CD4-positive, alpha-beta T cell treated with Interleukin-17A for 4 hours (primary cell): ENCODE results near the gene PPP2R2D.
"Not testable (repeated sequence)": the region's sequence is repeated elsewhere in the genome, so short reads cannot be mapped to it uniquely, and the experiment has no call there.

Source experiments
- DNase-seq: peaks from one replicate; pipeline ENCODE4 v3.0.0-alpha.2; 2020; ENCODE audit warnings: mixed read lengths

Gene PPP2R2D

DNA sequence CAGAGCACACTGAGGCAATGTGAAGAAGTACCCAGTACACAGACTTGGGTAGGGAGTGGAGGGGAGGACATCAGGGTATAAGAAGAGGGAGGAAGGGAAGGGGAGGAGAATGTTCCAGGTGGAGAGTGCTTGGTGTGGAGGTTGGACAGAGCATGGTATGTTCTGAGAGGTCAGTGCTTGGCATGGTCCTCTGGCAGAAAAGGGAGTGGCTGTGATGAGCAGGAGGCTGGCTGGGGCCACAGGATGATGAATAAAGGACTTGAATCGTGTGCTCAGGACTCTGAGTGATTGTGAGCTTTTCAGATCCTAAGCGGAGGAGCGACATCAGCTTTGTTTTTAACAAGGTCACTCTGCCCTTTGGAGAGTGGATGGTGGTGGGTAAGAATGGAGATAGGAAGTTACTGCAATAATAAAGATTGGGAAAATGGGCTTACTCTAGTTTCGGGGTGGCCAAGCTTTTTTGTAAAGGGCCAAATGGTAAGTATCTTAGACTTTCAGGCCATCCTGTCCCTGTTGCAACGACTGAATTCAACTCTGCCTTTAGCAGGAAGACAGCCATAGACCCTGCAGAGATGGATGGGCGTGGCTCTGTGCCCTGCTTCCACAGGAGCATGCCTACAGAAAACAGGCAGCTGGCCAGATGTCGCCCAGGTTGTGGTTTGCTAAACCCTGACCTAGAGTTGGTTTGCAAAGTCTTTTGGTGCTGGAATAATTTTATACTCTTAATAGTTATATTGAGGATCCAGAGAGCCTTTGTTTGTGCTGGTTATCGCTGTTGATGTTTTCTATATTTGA lies 8.4 kb downstream of the PPP2R2D start:
- peak; percentile 36 for DNase-seq

DNA sequence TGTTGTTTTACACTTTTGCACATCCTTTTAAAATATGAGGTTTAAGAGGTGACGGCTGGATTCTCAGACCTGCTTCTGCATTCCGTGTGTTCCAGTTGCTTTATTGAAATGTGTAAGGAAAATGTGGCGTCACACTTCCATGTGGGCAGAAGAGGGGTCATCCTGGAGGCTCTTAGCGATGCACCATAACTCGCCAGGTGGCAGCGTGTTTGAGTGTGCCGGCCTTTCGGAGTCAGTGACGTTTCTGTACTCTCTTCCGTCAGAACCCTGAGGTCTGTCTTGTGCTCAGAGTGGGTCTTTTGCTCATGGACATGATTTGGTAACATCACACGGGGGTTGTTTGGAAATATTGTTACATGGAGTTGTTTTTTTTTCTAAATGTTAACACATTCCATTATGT lies 9.1 kb downstream of the PPP2R2D start:
- no peak for DNase-seq

DNA sequence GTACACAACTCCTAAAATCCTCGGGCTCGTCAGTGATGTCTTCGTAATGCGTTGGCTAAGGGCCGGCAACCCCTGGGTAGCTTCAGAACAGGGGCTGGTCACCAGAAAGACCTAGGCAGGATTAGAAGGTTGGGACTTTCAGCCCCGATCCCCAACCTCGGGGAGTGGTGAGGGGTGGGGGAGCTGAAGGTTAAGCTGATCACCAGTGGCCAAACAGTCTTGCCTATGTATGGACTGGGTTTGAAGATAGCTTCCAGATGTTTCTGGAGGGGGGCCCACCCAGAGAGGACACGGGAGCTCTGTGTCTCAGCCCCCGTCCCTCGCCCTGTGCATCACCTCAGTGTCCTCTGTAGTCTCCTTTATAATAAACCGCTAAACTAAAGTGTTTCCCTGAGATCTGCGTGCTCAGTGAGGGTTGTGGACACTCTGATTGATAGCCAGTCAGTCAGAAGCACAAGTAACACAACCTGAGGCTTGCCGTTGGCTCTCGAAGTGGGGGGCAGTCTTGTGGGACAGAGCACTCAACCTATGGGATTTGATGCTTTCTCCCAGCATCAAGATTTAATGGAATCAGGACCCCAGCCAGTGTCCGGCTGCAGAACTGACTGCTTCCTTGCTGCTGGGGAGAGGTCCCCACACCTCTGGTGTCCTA lies 10.0 kb downstream of the PPP2R2D start:
- DNase-seq, result no peak

DNA sequence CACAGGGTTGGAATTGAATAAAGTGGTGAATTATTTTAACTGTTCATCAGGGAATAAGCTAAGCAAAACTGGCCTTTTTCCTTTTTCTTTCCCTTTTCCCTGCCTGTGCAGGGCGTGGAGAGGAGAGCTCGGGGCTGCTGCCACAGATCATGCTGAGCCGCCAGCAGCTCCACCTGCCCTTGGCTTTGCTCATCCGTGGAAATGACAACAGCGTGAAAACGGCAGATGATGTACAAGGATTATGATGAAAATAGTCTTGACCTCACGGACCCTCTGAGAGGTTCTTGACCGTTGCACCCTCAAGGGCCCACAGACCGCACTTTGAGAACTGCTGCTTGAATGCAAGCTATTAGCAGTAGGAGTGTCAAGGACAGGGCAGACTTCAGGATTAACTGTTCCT lies 10.6 kb downstream of the PPP2R2D start:
- no peak for DNase-seq

DNA sequence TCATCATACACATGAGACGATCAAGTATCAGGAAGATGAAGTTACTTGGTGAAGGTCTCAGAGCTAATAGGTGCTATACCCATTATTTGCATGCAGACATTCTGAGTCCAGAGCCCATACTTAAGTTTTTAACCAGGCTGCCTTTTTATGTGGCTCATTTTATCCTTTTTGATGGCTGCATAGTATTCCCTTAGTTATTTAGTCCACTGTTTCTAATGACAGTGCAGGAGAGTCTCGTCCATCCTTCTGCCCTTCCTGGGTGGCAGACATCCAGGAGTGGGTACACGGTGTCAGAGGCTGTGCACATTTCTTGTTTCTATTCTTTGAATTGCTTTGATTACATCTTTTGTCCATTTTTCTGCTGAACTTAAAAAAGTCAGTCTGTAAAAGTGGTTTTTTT lies 11.8 kb downstream of the PPP2R2D start:
- no peak for DNase-seq

DNA sequence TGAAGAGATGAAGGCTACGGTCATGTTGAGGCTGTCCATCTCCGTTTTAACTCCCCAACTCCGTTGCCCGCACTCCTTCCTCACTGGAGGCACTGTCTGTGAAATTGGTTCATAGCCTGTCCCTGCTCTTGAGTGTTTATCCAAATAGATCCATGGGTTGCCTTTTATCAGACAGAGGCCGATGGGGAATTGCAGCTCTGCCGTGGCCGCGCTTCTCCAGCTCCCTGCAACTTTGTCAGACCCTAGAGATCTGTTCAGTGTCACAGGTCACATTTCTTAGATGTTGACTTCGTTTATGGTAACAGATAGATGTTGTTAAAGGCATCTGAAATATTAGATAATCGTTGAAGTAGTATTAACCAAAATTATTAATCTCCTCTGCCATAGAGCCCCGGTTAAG lies 14.7 kb downstream of the PPP2R2D start:
- no peak for DNase-seq

DNA sequence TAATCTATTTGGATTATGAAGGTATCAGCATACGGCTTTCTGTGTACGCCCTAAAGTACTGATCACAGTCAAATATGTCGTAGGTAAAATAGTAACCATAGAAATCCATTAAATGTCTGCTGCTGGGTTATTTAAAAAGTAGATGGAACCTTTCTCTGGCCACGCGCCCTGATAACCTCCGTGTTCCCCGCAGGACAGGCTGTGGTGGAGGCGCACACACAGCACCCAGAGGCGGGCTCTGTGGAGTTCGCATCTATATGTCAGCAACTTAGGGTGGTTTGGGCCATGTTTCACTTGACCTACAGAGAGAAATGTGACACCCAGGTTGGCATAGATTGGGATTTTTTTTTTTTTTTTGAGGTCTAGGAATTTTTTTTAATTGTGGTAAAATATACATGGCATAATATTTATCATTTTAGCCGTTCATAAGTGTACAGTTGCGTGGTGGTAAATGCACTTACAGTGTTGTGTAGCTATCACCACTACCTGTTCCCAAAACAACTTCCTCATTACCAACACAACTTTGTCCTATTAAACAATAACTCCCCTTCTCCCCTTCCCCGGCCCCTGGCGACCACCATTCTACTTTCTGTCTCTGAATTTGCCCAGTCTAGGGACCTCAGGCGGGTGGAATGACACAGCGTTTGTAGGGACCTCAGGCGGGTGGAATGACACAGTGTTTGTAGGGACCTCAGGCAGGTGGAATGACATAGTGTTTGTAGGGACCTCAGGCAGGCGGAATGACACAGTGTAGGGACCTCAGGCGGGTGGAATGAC lies 15.4 kb downstream of the PPP2R2D start:
- no peak for DNase-seq

DNA sequence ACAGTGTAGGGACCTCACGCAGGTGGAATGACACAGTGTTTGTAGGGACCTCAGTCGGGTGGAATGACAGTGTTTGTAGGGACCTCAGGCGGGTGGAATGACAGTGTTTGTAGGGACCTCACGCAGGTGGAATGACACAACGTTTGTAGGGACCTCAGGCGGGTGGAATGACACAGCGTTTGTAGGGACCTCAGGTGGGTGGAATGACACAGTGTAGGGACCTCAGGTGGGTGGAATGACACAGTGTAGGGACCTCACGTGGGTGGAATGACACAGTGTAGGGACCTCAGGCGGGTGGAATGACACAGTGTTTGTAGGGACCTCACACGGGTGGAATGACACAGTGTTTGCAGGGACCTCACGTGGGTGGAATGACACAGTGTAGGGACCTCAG lies 16.0 kb downstream of the PPP2R2D start:
- DNase-seq, result not testable (repeated sequence)

DNA sequence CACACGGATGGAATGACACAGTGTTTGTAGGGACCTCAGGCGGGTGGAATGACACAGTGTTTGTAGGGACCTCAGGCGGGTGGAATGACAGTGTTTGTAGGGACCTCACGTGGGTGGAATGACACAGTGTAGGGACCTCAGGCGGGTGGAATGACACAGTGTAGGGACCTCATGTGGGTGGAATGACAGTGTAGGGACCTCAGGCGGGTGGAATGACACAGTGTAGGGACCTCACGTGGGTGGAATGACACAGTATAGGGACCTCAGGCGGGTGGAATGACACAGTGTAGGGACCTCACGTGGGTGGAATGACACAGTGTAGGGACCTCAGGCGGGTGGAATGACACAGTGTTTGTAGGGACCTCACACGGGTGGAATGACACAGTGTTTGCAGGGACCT lies 16.7 kb downstream of the PPP2R2D start:
- not testable (repeated sequence) for DNase-seq

DNA sequence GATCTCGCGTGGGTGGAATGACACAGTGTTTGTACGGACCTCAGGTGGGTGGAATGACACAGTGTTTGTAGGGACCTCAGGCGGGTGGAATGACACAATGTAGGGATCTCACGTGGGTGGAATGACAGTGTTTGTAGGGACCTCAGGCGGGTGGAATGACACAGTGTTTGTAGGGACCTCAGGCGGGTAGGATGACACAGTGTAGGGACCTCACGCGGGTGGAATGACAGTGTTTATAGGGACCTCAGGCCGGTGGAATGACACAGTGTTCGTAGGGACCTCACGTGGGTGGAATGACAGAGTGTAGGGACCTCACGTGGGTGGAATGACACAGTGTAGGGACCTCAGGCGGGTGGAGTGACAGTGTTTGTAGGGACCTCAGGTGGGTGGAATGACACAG lies 18.7 kb downstream of the PPP2R2D start:
- DNase-seq, result not testable (repeated sequence)

DNA sequence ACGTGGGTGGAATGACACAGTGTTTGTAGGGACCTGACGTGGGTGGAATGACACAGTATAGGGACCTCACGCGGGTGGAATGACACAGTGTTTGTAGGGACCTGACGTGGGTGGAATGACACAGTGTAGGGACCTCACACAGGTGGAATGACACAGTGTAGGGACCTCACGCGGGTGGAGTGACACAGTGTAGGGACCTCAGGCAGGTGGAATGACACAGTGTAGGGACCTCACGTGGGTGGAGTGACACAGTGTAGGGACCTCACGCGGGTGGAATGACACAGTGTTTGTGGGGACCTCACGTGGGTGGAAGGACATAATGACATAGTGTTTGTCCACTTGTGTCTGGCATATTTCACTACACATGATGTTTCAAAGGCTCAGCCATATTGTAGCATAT lies 19.3 kb downstream of the PPP2R2D start:
- DNase-seq, result no peak

DNA sequence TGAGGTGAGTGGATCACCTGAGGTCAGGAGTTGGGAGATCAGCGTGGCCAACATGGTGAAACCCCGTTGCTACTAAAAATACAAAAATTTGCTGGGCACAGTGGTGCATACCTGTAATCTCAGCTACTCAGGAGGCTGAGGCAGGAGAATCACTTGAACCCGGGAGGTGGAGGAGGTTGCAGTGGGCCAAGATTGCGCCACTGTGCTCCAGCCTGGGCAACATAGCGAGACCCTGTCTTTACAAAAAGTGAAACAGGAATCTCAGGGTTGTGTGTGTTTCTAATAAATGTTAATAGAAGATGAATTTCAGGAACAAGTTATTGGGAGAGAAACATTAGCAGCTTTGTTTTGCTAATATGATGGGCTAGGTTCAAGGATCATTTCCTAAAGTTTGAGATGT lies 19.9 kb downstream of the PPP2R2D start:
- no peak for DNase-seq

DNA sequence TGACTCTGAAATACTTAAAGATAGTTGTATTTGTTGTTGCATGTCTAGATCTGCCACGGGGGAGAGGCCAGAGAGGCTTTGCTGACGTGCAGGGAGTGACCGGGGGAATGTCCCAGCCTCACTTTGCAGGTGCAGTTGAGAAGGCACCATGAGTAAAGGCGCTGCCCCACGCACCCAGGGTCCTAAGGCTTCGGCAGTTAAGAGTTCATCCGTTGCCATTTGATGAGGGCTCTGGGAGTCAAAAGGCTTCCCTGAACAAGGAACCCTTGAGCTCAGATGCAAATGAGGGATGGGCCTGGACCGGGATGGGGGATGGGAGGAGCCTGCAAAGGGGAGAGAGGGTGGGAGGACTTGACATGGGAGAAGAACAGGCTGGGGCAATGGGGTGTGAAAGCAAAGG lies 20.4 kb downstream of the PPP2R2D start:
- DNase-seq, result no peak

DNA sequence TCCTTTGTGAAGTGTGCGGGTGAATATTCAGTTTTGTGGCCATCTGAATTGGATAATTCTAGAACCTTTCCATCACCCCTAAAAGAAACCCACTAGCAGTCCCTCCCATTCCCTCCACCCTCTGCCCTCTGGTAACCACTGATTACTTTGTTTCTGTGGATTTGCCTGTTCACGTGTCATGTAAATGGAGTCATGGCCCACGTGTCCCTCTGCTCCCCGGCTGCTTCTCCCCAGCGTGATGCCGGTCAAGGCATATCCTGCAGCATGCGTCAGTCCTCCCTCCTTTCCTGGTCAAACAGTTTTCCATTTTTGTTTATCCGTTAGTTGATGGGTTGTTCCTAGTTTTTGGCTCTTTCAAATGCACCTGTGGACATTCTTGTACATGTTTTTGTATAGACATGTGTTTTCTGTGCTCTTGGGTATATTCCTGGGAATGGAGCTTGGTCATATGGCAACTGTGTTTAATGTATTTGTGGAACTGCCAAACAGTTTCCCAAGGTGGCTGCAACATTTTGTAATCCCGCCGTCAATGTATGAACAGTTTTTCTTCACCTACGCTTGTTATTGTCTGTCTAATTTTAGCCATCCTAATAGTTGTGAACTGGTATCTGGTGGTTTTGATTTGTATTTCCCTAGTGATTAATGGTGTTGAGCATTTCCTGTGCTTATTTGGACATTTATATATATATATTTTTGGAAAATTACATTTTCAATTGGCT lies 22.4 kb downstream of the PPP2R2D start:
- DNase-seq, result no peak

DNA sequence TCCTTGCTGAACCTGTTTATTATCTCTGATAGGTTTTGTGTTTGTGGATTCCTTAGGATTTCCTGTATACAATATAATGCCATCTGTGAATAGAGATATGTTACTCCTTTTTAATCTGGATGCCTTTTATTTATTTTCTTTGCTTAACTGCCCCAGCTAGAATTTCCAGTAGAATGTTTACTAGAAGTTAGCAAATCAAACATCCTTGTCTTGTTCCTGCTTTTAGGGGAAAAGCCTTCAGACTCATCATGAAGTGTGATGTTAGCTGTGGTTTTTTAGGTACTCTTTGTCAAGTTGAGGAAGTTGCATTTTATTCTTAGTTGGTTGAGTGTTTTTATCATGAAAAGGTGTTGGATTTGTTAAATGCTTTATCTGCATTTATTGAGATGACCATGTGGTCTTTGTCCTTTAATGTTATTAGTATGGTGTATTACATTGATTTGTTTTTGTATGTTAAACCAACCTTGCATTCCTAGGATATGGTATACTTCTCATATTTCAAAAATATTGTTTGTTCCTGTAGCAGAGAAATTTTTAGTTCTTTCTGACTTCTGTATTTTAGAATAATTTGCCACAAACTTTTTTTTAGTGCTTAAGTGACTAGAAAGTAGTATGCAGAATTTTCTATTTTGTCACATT lies 24.3 kb downstream of the PPP2R2D start:
- no peak for DNase-seq

DNA sequence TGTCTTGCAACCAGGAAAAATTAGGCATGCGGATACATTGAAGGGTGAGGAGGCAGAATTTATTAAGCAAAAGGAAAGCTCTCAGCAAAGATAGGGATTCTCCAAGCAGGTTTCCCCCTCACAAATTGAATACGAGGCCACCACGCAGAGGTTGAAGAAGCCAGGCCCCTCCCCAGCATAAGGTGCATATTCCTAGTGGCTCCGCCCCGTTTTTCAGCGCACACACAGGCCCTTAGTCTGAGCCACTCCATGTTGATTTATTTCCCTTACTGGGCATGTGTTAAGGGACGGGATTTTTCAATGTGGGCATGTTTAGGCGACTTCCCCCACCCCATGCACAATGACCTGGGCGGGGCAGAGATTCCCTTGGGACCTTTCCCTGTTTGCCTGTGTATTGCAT lies 24.9 kb downstream of the PPP2R2D start:
- no peak for DNase-seq

DNA sequence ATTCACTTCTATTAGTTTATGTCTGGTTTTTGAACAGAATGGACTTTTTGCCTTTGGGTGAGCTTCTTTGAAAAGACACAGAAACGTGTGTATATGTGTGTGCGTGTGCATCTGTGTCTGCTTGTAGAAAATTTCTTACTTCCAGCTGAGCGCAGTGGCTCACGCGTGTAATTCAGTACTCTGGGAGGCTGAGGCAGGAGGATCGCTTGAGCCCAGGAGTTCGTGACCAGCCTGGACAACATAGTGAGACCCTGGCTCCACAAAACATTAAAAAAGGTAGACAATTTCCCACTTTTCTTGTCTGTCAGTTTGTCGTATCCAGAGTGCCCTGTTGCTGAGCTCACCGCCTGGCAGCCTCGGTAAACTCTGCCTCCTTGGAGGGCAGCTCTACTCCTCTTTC lies 25.4 kb downstream of the PPP2R2D start:
- DNase-seq, result no peak

DNA sequence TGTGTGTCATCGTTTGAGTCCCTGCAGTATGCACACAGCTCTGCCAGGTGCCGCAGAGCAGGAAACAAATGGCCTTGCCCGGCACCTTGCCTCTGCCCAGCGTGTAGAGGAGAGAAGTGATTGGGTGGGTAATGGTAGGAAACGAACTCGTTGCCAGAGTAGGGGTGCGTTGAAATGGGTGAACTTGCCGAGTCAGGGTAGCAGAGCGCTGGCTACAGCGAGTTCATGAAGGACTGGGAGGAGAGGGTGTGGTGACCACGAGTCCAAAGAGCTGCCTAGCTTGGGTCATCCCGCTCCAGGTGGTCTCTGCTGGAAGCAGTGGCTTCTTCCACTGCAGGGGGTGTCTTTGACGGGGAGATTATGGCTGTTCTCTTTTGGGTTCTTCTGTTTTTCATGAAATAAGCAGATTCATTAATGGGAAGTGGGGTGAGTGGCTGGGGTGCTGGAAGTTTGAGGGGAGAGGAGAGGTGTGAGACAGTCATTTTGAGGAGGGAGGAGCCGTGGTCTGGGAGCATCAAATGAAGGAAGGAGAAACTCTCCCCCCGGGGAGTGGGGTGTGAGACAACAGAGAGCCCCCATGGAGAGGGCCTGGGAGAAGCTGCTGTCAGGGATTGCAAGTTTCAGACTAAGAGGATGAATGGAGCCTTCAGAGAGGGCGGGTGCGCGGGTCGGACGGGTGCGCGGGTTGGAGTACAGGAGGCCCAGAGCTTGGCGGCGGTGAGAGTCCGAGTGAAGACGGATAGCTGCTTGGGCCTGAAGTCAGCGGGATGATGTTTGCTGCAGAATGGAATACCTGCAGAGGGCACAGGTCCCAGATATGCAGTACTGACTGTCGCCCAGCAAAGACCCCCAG lies 26.2 kb downstream of the PPP2R2D start:
- DNase-seq, result no peak

DNA sequence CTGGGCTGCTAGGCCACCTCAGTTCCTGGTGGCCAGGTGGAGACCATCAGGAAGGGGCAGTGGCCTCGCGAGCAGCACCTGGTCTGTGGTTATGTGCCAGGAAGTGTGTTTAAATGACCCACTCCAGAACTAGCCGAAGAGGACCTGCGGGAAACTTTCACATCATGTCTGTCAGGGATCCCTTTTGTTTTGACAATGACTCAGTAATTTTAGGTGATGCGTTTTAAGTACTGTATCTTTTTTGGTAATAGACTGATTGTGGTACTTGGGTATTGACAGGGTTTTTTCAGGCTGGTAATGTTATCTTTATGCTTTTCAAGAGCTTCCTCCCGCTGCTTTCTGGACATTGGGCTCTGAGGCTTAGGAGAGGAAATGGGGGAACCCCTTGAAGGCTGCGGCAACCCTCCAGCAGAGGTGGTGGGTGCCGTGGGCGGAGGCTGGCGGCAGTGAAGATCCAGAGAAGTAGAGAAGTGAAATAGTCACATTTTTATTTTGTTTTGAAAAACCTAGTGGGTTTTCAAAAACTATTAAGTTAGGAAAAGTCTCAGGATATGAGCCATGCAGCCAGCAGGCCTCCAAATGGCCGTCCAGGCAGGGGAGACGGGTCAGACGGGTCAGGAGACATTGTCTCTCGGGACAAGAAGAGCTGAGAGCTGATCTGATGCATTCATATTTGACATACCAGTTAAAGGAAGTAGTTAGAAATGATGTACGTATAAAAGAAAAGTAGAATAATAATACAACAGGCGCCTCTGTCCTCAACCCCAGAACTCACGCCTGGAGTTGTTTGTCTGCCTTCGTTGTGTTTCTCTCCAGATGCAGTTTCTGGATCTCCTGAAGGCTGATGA lies 27.7 kb downstream of the PPP2R2D start:
- peak; percentile 46 for DNase-seq

DNA sequence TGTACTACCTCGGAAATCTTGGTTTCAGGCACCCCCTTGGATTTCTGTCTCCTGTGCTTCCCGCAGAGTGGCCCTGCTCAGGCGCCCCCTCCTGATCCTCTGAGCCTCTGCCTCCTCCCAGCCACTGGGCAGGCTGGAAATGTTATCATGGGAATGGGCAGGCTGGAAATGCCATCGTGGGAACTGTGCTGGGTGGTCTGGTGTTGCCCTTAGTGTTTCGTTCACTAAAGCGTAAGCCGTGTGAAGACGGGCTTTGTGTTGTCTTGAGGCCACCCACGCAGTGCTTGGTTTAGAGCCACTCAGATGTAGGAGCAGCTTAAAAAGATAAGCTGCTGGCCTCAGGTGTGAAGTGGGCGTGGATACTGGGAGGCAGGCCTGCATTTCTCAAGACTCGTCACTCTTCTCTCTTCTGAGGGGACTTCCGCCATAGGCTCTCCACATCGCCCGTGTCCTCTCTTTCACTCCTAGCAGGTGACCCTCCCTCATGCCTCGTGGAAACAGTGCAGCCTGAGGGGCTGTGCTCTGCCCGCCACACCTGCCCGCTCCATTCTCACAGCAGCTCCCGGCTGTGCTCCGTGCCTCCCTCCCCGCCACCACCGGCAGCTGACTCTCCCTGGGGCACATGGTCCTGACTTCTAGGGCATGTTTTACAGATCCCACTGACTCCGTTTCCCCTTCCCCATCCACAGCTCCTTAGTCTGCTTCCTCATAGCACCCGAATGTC lies 28.5 kb downstream of the PPP2R2D start:
- DNase-seq, result no peak
